ENCODE measurements around the gene CACNA2D3. TPM values are rescaled to one million over a fixed set of nuclear protein-coding genes. Genes with fewer than 3 reads are reported as not detected.
A peak's percentile ranks its signal among the peaks of the same experiment; 100 is the strongest.

CACNA2D3 gene
- total RNA-seq, 1 experiment from 2014 or later: 0.59 TPM

GRCh38 chr3:54243056-54243931 lies 120.9 kb downstream of the CACNA2D3 start:
- BruUV-seq (replicated peaks): no TSS peak
- POLR2A ChIA-PET (ENCODE audit: unreplicated experiment): no interaction called here

GRCh38 chr3:54243960-54244682 lies 121.8 kb downstream of the CACNA2D3 start:
- ChIA-PET CTCF (no interaction called here), POLR2A (ENCODE audit: unreplicated experiment) (no interaction called here)
- TF ChIP-seq CTCF (conservative IDR thresholded peaks at IDR 0.05): no peak
- 0 out of 2 replicates have a peak overlapping the region, but pooled peaks have one; percentile 58 for H3K4me2 ChIP-seq
- H3K27me3 ChIP-seq (ENCODE audit: insufficient read depth, low read depth): peaks cover 6% of the 10 kb centered on the region; the same call in 1 of the 2 replicates
- no peaks in the 10 kb centered on the region for H4K20me1 ChIP-seq (ENCODE audit: insufficient read depth)
- no peaks in the 10 kb centered on the region for H3K9me3 ChIP-seq (ENCODE audit: insufficient read depth, low read depth)
- H3K36me3 ChIP-seq (ENCODE audit: low read depth): no peaks in the 10 kb centered on the region
- BruUV-seq (replicated peaks): no TSS peak
- no peaks in the 10 kb centered on the region for H3K79me2 ChIP-seq (ENCODE audit: low read depth)
- no peak overlapping the region for H3K27ac ChIP-seq
- H3K9me2 ChIP-seq (ENCODE audit: insufficient read depth): no peaks in the 10 kb centered on the region
- H3K4me3 ChIP-seq: no peak overlapping the region
- H2AFZ ChIP-seq: no peak overlapping the region
- DNase-seq: no peak
- intact Hi-C loops (cut with micrococcal nuclease; ENCODE audit: unreplicated experiment): no loop called here
- H3F3A ChIP-seq (ENCODE audit: insufficient read depth, low read depth): no peaks in the 10 kb centered on the region
- H3K4me1 ChIP-seq (replicated peaks; ENCODE audit: insufficient read depth): no peaks in the 10 kb centered on the region

More at GRCh38 chr3:54243056-54243931, 120.9 kb downstream of the CACNA2D3 start:
- no peaks in the 10 kb centered on the region for H3K36me3 ChIP-seq (ENCODE audit: low read depth)
- H3K27me3 ChIP-seq (ENCODE audit: insufficient read depth, low read depth): peaks cover 6% of the 10 kb centered on the region; the same call in 1 of the 2 replicates
- H3K9me2 ChIP-seq (ENCODE audit: insufficient read depth): no peaks in the 10 kb centered on the region
- H3K9me3 ChIP-seq (ENCODE audit: insufficient read depth, low read depth): no peaks in the 10 kb centered on the region
- no peak for TF ChIP-seq EZH2 (IDR thresholded peaks at IDR 0.05; ENCODE audit: low read depth)
- TF ChIP-seq CTCF (conservative IDR thresholded peaks at IDR 0.05): no peak
- H4K20me1 ChIP-seq (ENCODE audit: insufficient read depth): no peaks in the 10 kb centered on the region
- H3K4me3 ChIP-seq: peak overlapping the region; percentile 42; the same call in 1 of the 2 replicates
- DNase-seq: no peak
- no peaks in the 10 kb centered on the region for H3K4me1 ChIP-seq (replicated peaks; ENCODE audit: insufficient read depth)
- H3F3A ChIP-seq (ENCODE audit: insufficient read depth, low read depth): no peaks in the 10 kb centered on the region
- no peak overlapping the region for H3K27ac ChIP-seq
- intact Hi-C loops (cut with micrococcal nuclease; ENCODE audit: unreplicated experiment): no loop called here
- H2AFZ ChIP-seq: no peak overlapping the region; the same call in 1 of the 2 replicates
- no peaks in the 10 kb centered on the region for H3K79me2 ChIP-seq (ENCODE audit: low read depth)
- peak overlapping the region; percentile 58; the same call in 1 of the 2 replicates for H3K4me2 ChIP-seq
- CTCF ChIA-PET: no interaction called here

- H3K4me3 ChIP-seq: no peak overlapping the region
- no peaks in the 10 kb centered on the region for H3K4me1 ChIP-seq (replicated peaks; ENCODE audit: insufficient read depth)
- BruUV-seq (replicated peaks): no TSS peak
- H3K9me2 ChIP-seq (ENCODE audit: insufficient read depth): no peaks in the 10 kb centered on the region
- POLR2A ChIA-PET (ENCODE audit: unreplicated experiment): no interaction called here
- peaks cover 26% of the 10 kb centered on the region for H3K27me3 ChIP-seq (ENCODE audit: insufficient read depth, low read depth)
- no peak overlapping the region for H2AFZ ChIP-seq
- no peaks in the 10 kb centered on the region for H3K36me3 ChIP-seq (ENCODE audit: low read depth)
- H3K27ac ChIP-seq: no peak overlapping the region
- H3K79me2 ChIP-seq (ENCODE audit: low read depth): no peaks in the 10 kb centered on the region
- TF ChIP-seq EZH2 (IDR thresholded peaks at IDR 0.05; ENCODE audit: low read depth): no peak
- TF ChIP-seq CTCF (conservative IDR thresholded peaks at IDR 0.05): no peak
- H3K9me3 ChIP-seq (ENCODE audit: insufficient read depth, low read depth): no peaks in the 10 kb centered on the region
- no peaks in the 10 kb centered on the region for H3F3A ChIP-seq (ENCODE audit: insufficient read depth, low read depth)
- H4K20me1 ChIP-seq (ENCODE audit: insufficient read depth): no peaks in the 10 kb centered on the region
- intact Hi-C loops (cut with micrococcal nuclease; ENCODE audit: unreplicated experiment): no loop called here
- CTCF ChIA-PET: no interaction called here
- no peak overlapping the region for H3K4me2 ChIP-seq
- DNase-seq: no peak
These were observed 129.4 kb downstream of the CACNA2D3 start for GRCh38 chr3:54251705-54252104.

Measured in PC-9 (cell line).